Medulla oblongata (tissue), 1 donor: ENCODE data around the gene CHCHD5.
A peak's percentile ranks its signal among the peaks of the same experiment; 100 is the strongest.

Experiments used
- DNase-seq: peaks from one replicate; pipeline ENCODE4 v3.0.0-alpha.2; 2015; ENCODE audit errors: extremely low spot score

CHCHD5 gene

DNA sequence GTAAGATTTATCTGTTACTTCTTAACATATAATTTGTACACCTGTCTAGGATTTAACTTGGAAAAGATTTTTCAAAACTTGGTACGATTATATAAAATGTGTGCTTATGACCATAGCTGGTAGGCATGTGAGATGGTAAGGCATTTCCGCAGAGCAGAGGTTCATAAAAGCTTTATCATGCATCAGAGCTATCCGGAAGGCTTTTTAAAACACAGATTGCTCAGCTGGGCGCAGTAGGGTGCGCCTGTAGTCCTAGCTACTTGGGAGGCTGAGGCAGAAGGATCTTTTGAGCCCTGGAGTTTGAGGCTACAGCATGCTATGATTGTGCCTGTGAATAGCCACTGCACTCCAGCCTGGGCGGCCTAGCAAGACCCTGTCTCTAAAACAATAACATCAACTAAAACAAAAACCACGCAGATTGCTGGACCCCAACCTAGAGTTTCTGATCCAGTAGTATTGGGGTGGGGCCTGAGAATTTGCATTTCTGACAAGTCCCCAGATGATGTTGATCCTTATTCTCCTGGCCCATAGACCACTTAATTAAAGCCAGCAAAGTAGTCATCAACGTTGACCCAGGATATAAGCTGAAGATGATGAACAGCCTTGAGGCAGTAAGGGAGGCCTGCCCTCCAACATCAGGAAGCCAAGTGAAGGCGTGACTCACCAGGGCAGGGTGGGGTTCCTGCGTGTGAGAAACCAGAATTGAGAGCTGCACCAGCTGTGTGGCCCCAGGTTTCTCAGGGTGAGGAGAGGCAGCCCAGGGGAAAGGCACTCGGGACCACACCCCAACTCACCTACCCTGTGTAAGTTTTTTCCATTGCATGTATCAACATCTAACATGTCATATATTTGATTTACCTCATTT lies 39.7 kb downstream of the CHCHD5 start:
- DNase-seq = no peak

DNA sequence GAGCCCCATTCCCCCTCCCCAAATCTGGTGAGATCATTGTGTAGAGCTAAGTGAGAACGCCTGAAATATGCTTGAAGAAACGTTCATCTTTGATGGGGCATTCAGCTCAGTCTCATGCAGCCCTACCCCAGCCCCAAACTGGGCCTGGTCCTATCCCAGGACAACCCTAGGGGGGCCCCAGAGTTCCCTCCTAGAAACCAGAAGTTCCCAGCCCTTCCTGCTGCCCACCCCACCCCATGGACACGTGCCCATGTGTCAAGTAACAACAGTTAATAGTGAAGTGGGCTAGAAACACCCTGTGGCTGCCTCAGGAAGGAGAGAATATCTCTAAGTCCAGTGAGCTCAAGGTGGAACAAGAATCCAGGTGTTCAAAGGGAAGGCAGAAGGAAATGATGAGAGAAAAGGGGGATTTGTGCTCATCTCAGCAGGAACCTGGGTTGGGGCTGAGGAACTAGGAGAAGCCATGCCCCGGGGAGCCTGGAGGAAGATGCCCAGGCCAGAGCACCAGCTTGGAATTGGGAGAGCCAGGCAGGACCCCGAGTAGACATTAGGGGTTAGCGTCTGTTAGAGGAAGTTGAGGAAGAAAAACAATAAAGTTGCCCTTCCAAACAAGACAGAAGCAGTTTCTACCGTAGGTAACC lies 41.2 kb downstream of the CHCHD5 start:
- DNase-seq = no peak

DNA sequence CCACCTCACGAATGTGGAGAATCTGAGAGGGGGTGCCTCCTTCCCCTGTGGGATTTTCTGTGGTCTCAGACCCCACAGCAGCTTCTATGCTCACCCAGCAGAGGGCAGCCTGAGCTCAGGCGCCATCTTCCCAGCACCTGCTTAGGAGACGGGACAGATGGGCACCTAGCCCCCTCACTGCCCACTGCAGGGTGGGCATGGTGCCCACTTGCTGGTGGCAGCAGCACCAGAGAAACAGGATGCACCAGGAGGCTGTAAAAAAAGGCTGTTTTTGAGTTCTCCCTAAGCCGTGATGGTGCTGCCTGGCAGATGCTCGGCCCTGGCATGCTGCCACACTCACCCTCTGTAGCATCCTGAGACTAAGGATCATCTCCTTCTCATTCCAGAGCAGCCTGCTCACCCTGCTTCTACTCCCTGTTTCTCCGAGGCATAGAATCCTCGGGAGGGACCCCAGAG lies 42.2 kb downstream of the CHCHD5 start:
- DNase-seq = peak; percentile 75

DNA sequence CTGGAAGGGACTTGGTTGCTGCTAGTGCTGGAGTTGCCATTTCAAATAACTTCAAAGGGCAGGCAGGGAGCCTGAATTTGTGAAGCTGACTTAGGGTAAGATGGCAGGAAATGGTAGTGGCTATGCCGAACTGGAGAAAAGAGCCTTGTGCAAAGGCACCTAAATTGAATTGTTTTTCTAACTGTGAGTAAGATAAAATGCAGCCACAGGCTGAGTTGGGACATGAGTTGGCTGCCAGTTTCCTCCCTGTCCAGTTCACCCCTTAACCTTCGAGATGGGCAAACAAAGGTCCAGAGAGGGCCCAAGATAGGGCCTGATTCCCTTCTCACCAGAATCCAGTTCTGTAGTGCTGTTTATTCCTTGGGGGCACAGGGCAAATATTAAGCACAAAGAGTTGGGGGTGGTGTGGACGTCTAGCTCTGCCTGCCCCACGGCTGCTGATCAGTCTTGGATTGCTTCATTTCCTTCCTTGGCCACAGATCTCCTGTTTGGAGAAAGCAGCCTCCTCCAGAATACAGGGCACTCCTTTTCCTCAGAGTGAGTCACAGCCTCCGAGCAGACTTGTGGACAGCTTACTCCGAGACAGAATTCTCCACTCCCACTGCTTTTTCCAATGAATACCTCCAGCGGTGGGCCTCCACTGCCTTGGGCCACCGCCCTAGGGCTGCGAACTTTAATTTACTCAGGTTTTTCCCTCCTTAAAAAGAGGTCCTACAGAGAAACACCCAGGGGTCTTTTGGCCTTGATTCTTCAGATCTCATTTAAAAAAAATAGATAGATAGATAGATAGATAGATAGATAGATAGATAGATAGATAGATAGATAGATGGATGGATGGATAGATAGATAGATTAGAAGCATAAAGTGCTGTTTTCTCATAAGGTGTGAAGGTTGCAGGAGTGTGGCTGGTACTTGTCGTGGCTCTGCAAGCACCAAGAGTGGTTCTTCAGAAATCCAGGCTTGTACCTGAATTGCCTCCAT lies 42.9 kb downstream of the CHCHD5 start:
- no peak for DNase-seq

DNA sequence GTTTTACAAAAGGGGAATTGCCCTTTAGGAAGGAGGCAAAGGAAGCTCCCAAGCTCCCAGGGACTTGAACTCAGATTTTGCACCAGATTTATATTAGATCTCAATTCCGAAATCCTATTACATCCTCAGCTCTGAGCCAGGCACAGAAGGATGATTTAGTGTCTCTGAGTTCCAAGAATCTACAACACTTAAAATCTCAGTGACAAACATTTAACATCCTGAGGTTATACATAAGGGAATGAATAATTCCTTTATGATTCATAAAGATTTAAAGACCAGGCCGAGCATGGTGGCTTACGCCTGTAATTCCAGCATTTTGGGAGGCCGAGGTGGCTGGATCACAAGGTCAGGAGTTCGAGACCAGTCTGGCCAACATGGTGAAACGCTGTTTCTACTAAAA lies 44.8 kb downstream of the CHCHD5 start:
- DNase-seq = no peak

DNA sequence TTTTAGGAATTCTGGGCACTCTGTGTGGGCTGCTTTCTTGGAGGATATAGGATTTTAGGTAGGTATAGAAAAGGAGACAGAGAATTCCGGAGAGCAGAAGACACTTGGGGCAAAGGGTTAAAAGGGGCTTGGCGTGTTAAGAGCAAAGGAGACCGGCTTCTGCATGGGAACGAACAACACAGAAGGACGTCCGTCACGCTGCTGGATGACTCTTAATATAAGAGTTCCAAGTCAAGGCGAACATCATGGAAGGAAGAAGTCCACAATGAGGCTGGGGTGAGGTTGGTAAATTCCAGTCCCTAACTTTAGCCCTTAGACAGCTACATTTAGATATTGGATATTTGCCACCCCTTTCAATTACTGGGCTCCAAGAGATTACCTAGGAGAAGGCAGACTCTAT lies 45.4 kb downstream of the CHCHD5 start:
- no peak for DNase-seq

DNA sequence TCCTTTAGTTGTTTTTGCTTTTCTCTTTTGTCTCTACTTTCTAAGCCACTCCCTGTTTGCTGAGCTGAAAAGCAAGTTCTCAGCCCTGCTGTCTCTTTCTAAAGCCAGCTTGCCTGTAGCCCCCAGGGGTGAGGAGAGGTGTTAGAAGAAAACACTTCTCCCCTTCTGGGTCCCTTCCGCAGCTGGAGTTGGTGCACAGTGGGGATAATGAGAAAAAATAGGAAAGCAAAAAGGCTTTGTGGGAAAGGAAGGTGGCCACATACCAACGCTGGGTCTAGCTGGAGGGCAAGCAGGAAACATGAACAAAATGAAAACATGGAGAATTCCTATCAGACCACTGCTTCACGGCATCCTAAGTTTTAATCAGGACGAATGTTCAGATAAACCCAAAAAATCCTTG lies 45.9 kb downstream of the CHCHD5 start:
- no peak for DNase-seq

DNA sequence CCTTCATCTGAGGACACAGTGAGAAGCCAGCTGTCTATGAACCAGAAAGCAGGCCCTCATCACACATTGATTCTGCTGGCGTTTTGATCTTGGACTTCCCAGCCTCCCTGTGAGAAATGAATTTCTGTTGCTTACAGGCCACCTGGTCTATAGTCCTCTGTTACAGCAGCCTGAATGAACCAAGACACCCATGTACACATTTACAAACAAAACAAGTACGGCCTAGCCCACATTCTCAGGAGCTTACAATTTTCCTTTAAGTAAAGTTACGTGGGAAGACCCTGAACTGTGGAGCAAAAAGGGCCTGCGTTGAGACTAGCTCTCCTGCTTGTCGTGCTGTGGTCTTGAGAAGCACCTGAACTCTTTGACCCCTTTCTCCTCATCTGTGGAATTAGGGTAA lies 49.3 kb downstream of the CHCHD5 start:
- no peak for DNase-seq

DNA sequence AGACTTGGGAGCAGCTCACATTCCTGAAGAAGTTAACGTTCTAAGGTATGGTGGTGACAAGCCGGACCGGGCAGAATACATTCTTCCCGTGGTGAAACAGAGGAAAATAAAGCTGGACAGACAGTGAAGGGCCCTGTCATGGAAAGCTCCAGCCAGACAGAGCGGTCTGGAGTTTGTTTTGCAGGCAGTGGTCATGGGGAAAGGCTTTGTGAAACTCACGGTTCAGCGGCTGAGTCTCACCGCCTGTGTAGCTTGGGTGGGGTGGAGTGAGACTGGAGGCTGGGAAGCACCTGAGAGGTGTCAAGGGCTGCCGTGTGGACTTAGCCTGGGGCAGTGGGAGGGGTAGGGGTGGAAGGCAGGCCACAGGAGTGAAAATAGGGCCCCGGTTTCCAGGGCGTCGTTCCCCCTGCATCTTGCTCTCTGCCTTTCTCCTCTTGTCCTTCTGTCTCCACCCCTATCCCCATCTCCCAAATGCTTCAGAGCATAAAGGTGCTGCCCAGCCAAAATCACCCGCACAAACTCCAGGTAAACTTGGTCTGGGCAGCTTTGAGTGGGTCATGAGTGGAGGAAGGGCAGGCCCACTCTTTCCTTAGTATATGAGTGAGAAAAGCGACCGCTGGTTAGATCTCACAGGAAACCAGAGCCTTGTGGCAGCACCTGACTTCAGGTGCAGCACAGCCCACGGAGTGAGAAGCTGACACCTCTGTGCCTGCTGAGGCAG lies 49.9 kb downstream of the CHCHD5 start:
- DNase-seq = no peak

DNA sequence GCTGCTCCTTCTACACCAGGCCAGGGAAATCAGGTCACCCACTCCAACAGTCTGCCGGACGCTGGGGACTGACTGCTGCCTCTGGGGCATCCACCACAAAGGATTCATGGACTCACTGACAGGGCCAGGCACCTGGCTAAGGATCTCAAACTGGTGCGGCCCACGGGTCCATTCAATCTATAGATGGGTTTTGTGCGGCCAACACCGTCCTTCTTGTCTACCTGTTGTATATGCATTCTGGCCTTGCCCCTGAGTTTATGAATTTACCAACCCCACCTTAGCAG lies 50.4 kb downstream of the CHCHD5 start:
- no peak for DNase-seq

DNA sequence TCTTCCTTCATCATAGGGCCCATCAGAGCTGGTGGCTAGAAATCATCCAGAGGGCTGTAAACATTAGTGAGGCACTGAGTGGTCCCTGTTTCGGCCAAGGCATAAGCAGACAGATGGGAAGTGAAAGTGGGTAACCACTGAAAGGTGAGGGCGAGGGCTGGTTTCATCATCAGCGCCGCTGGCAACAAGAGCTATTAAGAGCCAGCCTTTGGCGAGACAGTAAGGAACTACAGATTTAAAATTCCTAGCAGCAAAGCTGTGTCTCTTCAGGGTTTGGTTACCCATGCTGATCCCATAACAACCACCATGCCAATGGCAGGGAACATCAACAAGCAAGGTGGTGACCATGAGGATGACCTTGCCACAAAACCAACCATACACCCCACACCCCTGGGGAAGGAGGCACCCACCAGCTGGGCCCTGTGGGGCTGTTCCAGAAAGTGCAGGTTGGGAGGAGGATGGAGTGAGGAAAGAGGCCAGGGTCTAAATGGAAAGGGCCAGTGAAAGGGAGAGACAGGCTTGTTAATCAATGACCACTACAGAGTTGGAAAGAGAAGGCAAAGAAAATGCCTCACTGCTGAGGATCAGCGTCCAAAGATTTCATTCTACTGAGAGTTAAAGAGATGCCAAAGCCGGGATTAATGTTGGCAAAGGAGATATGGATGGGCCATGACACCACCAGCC lies 52.3 kb downstream of the CHCHD5 start:
- no peak for DNase-seq

DNA sequence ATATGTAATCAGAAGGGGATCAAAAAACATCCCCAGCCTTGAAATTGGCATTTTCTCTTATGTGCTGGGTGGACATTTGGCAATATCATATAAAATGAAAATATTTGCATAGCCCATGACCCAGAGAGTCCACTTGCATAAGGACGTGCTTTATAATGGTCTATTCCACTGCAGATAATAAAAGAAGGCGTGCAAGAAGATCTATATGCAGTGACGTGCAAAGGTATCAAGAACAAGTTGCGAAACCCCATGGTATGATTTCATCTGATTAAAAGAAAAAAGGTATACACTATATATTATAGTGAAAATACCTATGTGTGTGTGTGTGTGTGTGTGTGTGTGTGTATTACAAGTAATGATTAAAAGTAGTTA lies 52.9 kb downstream of the CHCHD5 start:
- DNase-seq = no peak
